H1 (cell line): ENCODE measurements around the gene CD44. TPM values are rescaled to one million over a fixed set of nuclear protein-coding genes. Genes with fewer than 3 reads are reported as not detected.
"Not testable (repeated sequence)": the region's sequence is repeated elsewhere in the genome, so short reads cannot be mapped to it uniquely, and the experiment has no call there.

Source experiments
- CTCF ChIA-PET: fragments of 300-600 bp; sonication (Branson Sonifier 250); formaldehyde crosslinking; loops from one replicate; lab custom pipeline; 2021; ENCODE audit not compliant: partially characterized antibody; lab: Charles Lee
- POLR2A ChIA-PET: fragments of 300-600 bp; sonication (Branson Sonifier 250); formaldehyde crosslinking; loops from one replicate; lab custom pipeline; 2021; ENCODE audit warnings: inconsistent platforms; ENCODE audit not compliant: partially characterized antibody; lab: Charles Lee
- DNase-seq, 2 experiments: peaks; one replicate each; pipeline versions ENCODE4 v3.0.0 to v3.0.0-alpha.2; 2010 to 2022; ENCODE audit warnings: low spot score in 2 of 2, low read depth in 1 of 2, mixed read lengths in 1 of 2
- FAIRE-seq: peaks from 2 replicates; lab custom pipeline; 2011; peaks lifted over from hg19 to GRCh38; lab: Jason Lieb, UNC
- H2AFZ ChIP-seq: 2 replicates; pipeline ENCODE4 v1.8.1; 2012; ENCODE audit warnings: low read length, inconsistent platforms
- H2AK5ac ChIP-seq: 2 replicates; pipeline ENCODE4 v1.6.1; 2013; ENCODE audit warnings: low read depth, low read length
- H2BK120ac ChIP-seq: replicated peaks from 2 replicates; pipeline ENCODE3; 2013; ENCODE audit warnings: low read depth, low read length, inconsistent platforms
- H2BK12ac ChIP-seq: 2 replicates; pipeline ENCODE4 v1.6.1; 2013; ENCODE audit warnings: low read depth, low read length
- H2BK15ac ChIP-seq: 2 replicates; pipeline ENCODE4 v1.6.1; 2013; ENCODE audit warnings: low read length
- H2BK20ac ChIP-seq: 2 replicates; pipeline ENCODE4 v1.6.1; 2013; ENCODE audit warnings: low read length
- H2BK5ac ChIP-seq: 2 replicates; pipeline ENCODE4 v1.6.1; 2013; ENCODE audit warnings: low read depth, low read length
- H3K14ac ChIP-seq: 2 replicates; pipeline ENCODE4 v1.6.1; 2013; ENCODE audit warnings: inconsistent platforms; ENCODE audit not compliant: insufficient read length
- H3K18ac ChIP-seq: 2 replicates; pipeline ENCODE4 v1.6.1; 2013; ENCODE audit warnings: low read length; ENCODE audit errors: extremely low read depth
- H3K23ac ChIP-seq: 2 replicates; pipeline ENCODE4 v1.6.1; 2013; ENCODE audit warnings: inconsistent platforms; ENCODE audit not compliant: insufficient read length
- H3K23me2 ChIP-seq: 2 replicates; pipeline ENCODE4 v1.6.1; 2013; ENCODE audit warnings: low read depth, low read length
- H3K27ac ChIP-seq: 2 replicates; pipeline ENCODE4 v1.6.1; 2011; ENCODE audit warnings: low read depth, low read length, inconsistent platforms
- H3K27me3 ChIP-seq, 4 experiments: replicated peaks in 1 of 4; 1 replicate in 1 of 4; 2 replicates in 3 of 4; pipeline versions ENCODE4 v1.6.1 to v1.8.1; 2011 to 2013; ENCODE audit warnings: low read length in 3 of 4, mild to moderate bottlenecking in 3 of 4, inconsistent platforms in 2 of 4, mixed read lengths in 2 of 4, moderate library complexity in 1 of 4; ENCODE audit not compliant: control insufficient read depth in 3 of 4, insufficient read depth in 3 of 4; ENCODE audit errors: extremely low read depth in 1 of 4
- H3K36me3 ChIP-seq, 4 experiments: 2 replicates each; pipeline versions ENCODE4 v1.6.1 to v1.8.1; 2011 to 2013; ENCODE audit warnings: mild to moderate bottlenecking in 4 of 4, low read length in 3 of 4, moderate library complexity in 2 of 4, control low read depth in 1 of 4, inconsistent platforms in 1 of 4; ENCODE audit not compliant: insufficient read depth in 4 of 4, control insufficient read depth in 2 of 4
- H3K4ac ChIP-seq: replicated peaks from 2 replicates; pipeline ENCODE3; 2013; ENCODE audit warnings: low read length, low read depth, mixed read lengths, inconsistent platforms; ENCODE audit not compliant: insufficient read length
- H3K4me1 ChIP-seq, 4 experiments: replicated peaks in 1 of 4; 1 replicate in 1 of 4; 2 replicates in 3 of 4; pipeline versions ENCODE4 v1.6.1 to v1.8.1; 2011 to 2013; ENCODE audit warnings: low read length in 3 of 4, inconsistent platforms in 2 of 4, mixed read lengths in 1 of 4; ENCODE audit not compliant: insufficient read depth in 4 of 4, control insufficient read depth in 3 of 4
- H3K4me2 ChIP-seq, 2 experiments: 2 replicates each; pipeline versions ENCODE4 v1.6.1 to v1.8.1; 2011 to 2013; ENCODE audit warnings: low read depth in 2 of 2, low read length in 2 of 2, control low read depth in 1 of 2, inconsistent platforms in 1 of 2, mild to moderate bottlenecking in 1 of 2; ENCODE audit not compliant: insufficient read depth in 1 of 2
- H3K4me3 ChIP-seq, 4 experiments: fragments of 200-600, 300-600 bp in 1 of 4; sonication (generic), shearing (Covaris generic), sonication (Bioruptor Twin) in 1 of 4; 2 replicates each; pipeline versions ENCODE4 v1.5.1 to v1.8.1; 2011 to 2016; ENCODE audit warnings: low read length in 4 of 4, low read depth in 3 of 4, control low read depth in 2 of 4, inconsistent platforms in 2 of 4, mild to moderate bottlenecking in 2 of 4, mixed read lengths in 1 of 4, moderate library complexity in 1 of 4; ENCODE audit not compliant: insufficient read depth in 2 of 4; ENCODE audit errors: extremely low read depth in 1 of 4
- H3K56ac ChIP-seq: replicated peaks from 2 replicates; pipeline ENCODE3; 2013; ENCODE audit warnings: low read depth, mild to moderate bottlenecking, mixed read lengths, low read length, inconsistent platforms; ENCODE audit not compliant: insufficient read length
- H3K79me1 ChIP-seq: 2 replicates; pipeline ENCODE4 v1.6.1; 2013; ENCODE audit warnings: low read depth, low read length, control low read depth
- H3K79me2 ChIP-seq, 2 experiments: 2 replicates each; pipeline versions ENCODE4 v1.6.1 to v1.8.1; 2012 to 2013; ENCODE audit warnings: low read length in 2 of 2, mild to moderate bottlenecking in 2 of 2, inconsistent platforms in 1 of 2; ENCODE audit not compliant: insufficient read depth in 2 of 2, control insufficient read depth in 1 of 2
- H3K9ac ChIP-seq, 4 experiments: replicated peaks in 1 of 4; 1 replicate in 1 of 4; 2 replicates in 3 of 4; pipeline versions ENCODE4 v1.6.1 to v1.8.1; 2011 to 2013; ENCODE audit warnings: low read depth in 3 of 4, low read length in 3 of 4, control low read depth in 2 of 4, mild to moderate bottlenecking in 2 of 4, moderate library complexity in 2 of 4, inconsistent platforms in 1 of 4; ENCODE audit errors: extremely low read depth in 1 of 4
- H3K9me3 ChIP-seq, 2 experiments: 2 replicates each; pipeline versions ENCODE4 v1.6.1 to v1.8.1; 2012 to 2013; ENCODE audit warnings: mild to moderate bottlenecking in 2 of 2, moderate library complexity in 2 of 2, control low read depth in 1 of 2, inconsistent platforms in 1 of 2, low read depth in 1 of 2, low read length in 1 of 2, mixed read lengths in 1 of 2; ENCODE audit not compliant: insufficient read depth in 2 of 2
- H4K20me1 ChIP-seq, 2 experiments: replicated peaks in 1 of 2; 2 replicates each; pipeline versions ENCODE3 to v1.8.1; 2011 to 2013; ENCODE audit warnings: inconsistent platforms in 2 of 2, low read length in 2 of 2, mild to moderate bottlenecking in 1 of 2; ENCODE audit not compliant: insufficient read depth in 2 of 2, control insufficient read depth in 1 of 2
- H4K5ac ChIP-seq: 2 replicates; pipeline ENCODE4 v1.6.1; 2013; ENCODE audit warnings: low read length, low read depth, mixed read lengths, inconsistent platforms; ENCODE audit not compliant: insufficient read length
- H4K8ac ChIP-seq: 2 replicates; pipeline ENCODE4 v1.8.0; 2013; ENCODE audit warnings: mild to moderate bottlenecking, moderate library complexity, low read length, inconsistent platforms; ENCODE audit not compliant: insufficient read depth; ENCODE audit errors: extremely low read depth
- H4K91ac ChIP-seq: replicated peaks from 2 replicates; pipeline ENCODE3; 2013; ENCODE audit warnings: low read length, mixed read lengths, inconsistent platforms; ENCODE audit not compliant: insufficient read length
- WGBS, 2 experiments: shearing (Covaris generic) in 1 of 2; methylation state at CpG; one replicate each; pipeline versions ENCODE4 v1.1.6 to v1.1.7; 2013 to 2015; ENCODE audit warnings: low lambda C conversion rate in 2 of 2, mixed read lengths in 2 of 2, inconsistent platforms in 1 of 2, low coverage in 1 of 2, missing lambda C conversion rate in 1 of 2; ENCODE audit not compliant: insufficient replicate concordance in 2 of 2, insufficient coverage in 1 of 2, insufficient read length in 1 of 2; ENCODE audit errors: extremely low coverage in 1 of 2, missing lambda C conversion rate in 1 of 2; 5-methylcytosine and 5-hydroxymethylcytosine counted together
- polyA plus RNA-seq, 7 experiments: library from polyadenylated mRNA; depleted of rRNA in 3 of 7; stranded (reverse) in 5 of 7; unstranded in 2 of 7; fragments of >200 nt in 5 of 7; fragments of 200-250 nt in 2 of 7; gene quantifications; 1 replicate in 5 of 7; 2 replicates in 1 of 7; 4 replicates in 1 of 7; pipeline versions ENCODE4 v1.2.1 to v1.2.3, GENCODE V29; 2011 to 2013; ENCODE audit warnings: missing spikeins in 2 of 7, mixed read lengths in 2 of 7
- total RNA-seq: library from RNA; stranded (reverse); fragmentation: NEBNext Ultra II Directional; extraction: Animal tissue kit (Norgen Biotek cat#: 25700); gene quantifications from 2 replicates; pipeline ENCODE4 v1.2.1, GENCODE V29; 2021

CD44 gene
- total and polyA plus RNA-seq, 2 of the 8 experiments (the other 6 are each of a cell fraction or from before 2014, with no cell fraction given) = 11.8 to 13.7 TPM

DNA sequence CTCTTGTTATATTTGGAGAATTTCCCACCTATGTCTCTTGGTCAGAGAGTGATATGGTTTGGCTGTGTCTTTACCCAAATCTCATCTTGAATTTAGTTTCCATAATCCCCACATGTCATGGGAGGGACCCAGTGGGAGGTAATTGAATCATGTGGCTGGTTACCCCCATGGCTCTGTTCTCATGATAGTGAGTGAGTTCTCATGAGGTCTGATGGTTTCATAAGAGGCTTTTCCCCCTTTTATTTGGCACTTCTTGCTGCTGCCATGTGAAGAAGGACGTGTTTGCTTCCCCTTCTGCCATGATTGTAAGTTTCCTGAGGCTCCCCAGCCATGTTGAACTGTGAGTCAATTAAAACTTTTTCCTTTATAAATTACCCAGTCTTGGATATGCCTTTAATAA is 30.6 kb upstream of the CD44 start:
- 80% methylated on average over 1 of the region's 1 CpG; no CpG with 5 or more reads in 1 of the 2 experiments for WGBS, 2 experiments
- H3K23ac ChIP-seq, FAIRE-seq, H2BK12ac ChIP-seq, CTCF ChIA-PET, H4K5ac ChIP-seq, H2AFZ ChIP-seq, H4K20me1 ChIP-seq, H3K23me2 ChIP-seq, H3K56ac ChIP-seq, H2BK120ac ChIP-seq, H4K8ac ChIP-seq, H3K27ac ChIP-seq, H3K79me1 ChIP-seq, H3K79me2 ChIP-seq, H3K4ac ChIP-seq, H3K36me3 ChIP-seq, H3K18ac ChIP-seq, H3K4me1 ChIP-seq, H3K14ac ChIP-seq, H3K4me2 ChIP-seq, DNase-seq, H2BK15ac ChIP-seq, H3K4me3 ChIP-seq, H2AK5ac ChIP-seq, H2BK20ac ChIP-seq, POLR2A ChIA-PET, H4K91ac ChIP-seq, H3K27me3 ChIP-seq, H2BK5ac ChIP-seq, H3K9ac ChIP-seq: not testable (repeated sequence)
- H3K9me3 ChIP-seq = peaks cover 0 to 11% of the 10 kb centered on the region in 2 experiments; a peak in 1 of 4 replicates
